Muscle layer of colon (tissue), 2 donors: ENCODE measurements around the gene ROBO1.

ENCODE experiments used
- H3K27ac ChIP-seq: one replicate; pipeline ENCODE4 v1.7.0; 2013; ENCODE audit warnings: low read depth, mild to moderate bottlenecking, low read length, moderate library complexity
- H3K27me3 ChIP-seq, 2 donors: one replicate each; pipeline ENCODE4 v1.7.0; 2013; ENCODE audit warnings: low read length in 2 of 2, mild to moderate bottlenecking in 2 of 2; ENCODE audit not compliant: insufficient read depth in 2 of 2, control insufficient read depth in 1 of 2
- H3K36me3 ChIP-seq: one replicate; pipeline ENCODE4 v1.7.0; 2013; ENCODE audit warnings: mild to moderate bottlenecking, low read length; ENCODE audit not compliant: insufficient read depth
- H3K4me1 ChIP-seq: one replicate; pipeline ENCODE4 v1.7.0; 2013; ENCODE audit warnings: mild to moderate bottlenecking, low read length; ENCODE audit not compliant: insufficient read depth
- H3K4me3 ChIP-seq, 2 donors: one replicate each; pipeline ENCODE4 v1.7.0; 2013; ENCODE audit warnings: low read length in 2 of 2, low read depth in 1 of 2, mild to moderate bottlenecking in 1 of 2, moderate library complexity in 1 of 2
- H3K9ac ChIP-seq: one replicate; pipeline ENCODE4 v1.7.0; 2013; ENCODE audit warnings: low read length
- H3K9me3 ChIP-seq: one replicate; pipeline ENCODE4 v1.7.0; 2013; ENCODE audit warnings: mild to moderate bottlenecking, low read length
- donor health status: abdominal sarcoma.
- donor health status: Adenocarcinoma of cecum.

The ROBO1 gene

DNA sequence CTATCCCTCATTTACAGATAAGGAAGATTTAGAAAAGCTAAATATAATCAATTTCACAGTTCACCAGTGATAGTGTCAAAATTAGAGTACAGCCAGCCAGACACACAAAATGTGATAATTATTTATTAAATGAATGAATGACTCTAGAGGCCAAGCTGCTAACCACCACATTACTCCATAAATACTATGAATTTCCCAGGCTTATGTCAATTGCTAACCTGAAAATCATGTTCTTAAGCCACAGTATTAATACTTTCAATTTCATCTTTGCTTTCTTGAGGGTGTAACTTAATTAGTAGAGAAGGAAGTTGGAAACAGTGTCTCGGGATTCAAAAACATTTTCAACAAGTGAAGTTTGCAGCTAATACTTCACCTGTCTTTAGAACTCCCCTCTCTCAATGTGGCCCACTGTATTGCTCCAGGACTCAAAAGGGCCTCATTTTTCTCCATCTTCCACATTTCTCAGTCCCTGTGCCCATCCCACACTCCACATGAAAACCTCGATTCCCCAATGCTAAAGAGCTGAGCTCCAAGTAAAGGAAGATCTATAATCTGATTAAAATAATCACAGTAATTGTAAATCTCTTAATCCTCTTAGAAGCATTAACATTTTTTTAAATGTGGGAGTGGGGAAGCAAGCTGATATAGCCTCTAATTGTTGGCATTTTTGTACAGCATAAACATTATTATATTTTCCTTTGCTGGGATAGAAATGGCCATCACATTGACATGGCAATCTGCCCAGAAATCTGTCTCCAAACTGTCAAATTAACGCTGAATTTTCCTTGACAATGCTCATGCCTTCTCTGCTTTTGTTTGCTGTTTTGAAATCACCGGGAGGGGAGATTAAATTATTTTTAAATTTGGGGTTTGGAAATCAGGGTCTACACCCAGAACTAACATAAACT lies 765.1 kb downstream of the ROBO1 start:
- Histone ChIP-seq H3K4me1 (no peaks in the 10 kb centered on the region), H3K9me3 (no peaks in the 10 kb centered on the region), H3K27ac (no peak overlapping the region), H3K4me3 (no peak overlapping the region), H3K9ac (no peak overlapping the region), H3K27me3 (no peaks in the 10 kb centered on the region), H3K36me3 (no peaks in the 10 kb centered on the region)

DNA sequence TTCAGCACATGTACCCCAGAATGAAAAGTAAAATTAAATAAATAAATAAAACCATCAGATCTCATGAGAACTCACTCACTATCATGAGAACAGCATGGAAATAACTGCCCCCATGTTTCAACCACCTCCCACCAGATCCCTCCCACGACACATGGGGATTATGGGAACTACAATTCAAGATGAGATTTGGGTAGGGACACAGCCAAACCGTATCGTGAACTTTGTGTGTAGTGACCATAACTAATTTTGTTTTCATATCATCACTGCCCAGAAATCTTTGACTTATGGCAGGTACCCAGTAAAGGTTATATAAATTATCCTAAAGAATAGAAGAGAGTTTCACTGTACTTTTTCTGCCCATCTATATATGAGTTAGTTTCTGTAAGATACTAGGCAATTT lies 766.5 kb downstream of the ROBO1 start:
- Histone ChIP-seq H3K9me3 (no peaks in the 10 kb centered on the region), H3K27me3 (no peaks in the 10 kb centered on the region), H3K9ac (no peak overlapping the region), H3K27ac (no peak overlapping the region), H3K36me3 (no peaks in the 10 kb centered on the region), H3K4me1 (no peaks in the 10 kb centered on the region), H3K4me3 (no peak overlapping the region)

DNA sequence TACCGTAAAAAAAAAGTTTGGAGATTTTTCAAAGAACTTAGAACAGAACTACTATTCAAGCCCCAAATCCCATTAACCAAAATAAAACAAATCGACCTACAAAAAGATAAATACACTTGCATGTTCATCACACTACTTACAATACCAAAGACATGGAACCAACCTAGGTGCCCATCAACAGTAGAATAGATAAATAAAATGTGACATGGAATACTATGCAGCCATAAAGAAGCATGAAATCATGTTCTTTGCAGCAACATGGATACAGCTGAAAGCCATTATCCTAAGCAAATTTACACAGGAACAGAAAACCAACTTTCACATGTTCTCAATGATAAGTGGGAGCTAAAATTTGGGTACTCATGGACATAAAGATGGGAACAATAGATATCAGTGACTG lies 768.7 kb downstream of the ROBO1 start:
- Histone ChIP-seq H3K4me1 (peaks cover 3% of the 10 kb centered on the region), H3K4me3 (no peak overlapping the region), H3K9me3 (no peaks in the 10 kb centered on the region), H3K27me3 (no peaks in the 10 kb centered on the region), H3K27ac (no peak overlapping the region), H3K9ac (no peak overlapping the region), H3K36me3 (no peaks in the 10 kb centered on the region)

DNA sequence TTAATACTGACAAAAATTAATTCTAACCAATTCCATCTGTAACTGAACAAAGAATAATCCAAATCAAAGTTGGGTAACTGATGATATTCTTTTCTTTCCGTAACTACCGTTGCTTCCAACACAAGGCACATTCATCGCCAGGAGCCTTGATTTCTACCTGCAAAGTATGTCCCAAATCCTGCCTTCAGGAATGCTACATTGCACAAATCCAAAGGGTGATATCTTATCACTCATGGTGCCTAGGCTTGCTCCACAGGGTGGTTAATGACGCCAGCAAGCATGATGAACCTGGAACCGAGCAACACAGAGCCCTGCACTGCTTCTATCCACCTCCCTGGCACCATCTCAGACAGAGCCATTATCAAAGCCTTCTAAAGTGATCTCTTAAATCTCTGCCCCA lies 772.7 kb downstream of the ROBO1 start:
- no peak overlapping the region for H3K9ac ChIP-seq
- peaks cover 6% of the 10 kb centered on the region for H3K9me3 ChIP-seq
- H3K27me3 ChIP-seq = no peaks in the 10 kb centered on the region
- no peaks in the 10 kb centered on the region for H3K36me3 ChIP-seq
- H3K4me3 ChIP-seq = no peak overlapping the region
- H3K27ac ChIP-seq = no peak overlapping the region
- peaks cover 3% of the 10 kb centered on the region for H3K4me1 ChIP-seq

DNA sequence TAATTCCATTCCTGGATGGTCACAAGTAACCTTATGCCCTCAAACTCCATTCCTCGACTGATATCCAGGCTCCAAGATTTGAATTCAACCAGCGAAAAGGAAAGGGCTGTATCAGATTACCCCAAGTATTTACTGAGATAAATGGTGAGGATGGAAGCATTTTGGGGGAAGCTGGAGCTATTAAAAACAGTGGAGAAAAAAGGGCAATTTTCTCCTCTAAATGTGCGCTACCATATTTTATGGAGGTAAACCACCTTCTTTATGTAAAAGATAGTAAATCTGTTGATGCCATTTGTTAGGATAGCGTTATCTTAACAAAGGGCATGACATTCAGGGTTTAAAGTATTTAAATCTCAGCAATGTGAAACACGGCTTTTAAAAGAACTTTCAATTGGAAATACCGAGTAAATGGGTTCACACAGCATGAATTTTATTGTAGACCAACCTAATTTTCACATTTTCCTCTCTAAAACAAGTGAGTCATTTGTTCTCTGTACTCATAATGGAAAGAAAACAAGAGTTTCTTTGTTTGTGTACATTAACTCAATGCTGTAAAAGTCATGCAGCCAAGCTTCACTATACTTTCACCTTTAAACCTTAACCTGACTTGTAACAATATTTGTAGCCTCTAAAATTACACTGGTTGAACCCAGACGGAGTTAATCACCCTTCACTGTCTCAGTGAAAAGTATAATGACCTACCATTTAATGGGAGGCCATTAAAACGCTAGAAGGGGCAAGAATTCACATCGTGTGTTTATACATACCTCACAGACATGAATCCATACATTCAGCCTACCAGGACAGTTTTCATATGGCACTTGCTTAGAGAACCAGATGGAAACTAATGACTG lies 773.4 kb downstream of the ROBO1 start:
- Histone ChIP-seq H3K36me3 (no peaks in the 10 kb centered on the region), H3K27ac (no peak overlapping the region), H3K4me1 (peaks cover 3% of the 10 kb centered on the region), H3K9me3 (peaks cover 6% of the 10 kb centered on the region), H3K9ac (no peak overlapping the region), H3K27me3 (no peaks in the 10 kb centered on the region), H3K4me3 (no peak overlapping the region)

DNA sequence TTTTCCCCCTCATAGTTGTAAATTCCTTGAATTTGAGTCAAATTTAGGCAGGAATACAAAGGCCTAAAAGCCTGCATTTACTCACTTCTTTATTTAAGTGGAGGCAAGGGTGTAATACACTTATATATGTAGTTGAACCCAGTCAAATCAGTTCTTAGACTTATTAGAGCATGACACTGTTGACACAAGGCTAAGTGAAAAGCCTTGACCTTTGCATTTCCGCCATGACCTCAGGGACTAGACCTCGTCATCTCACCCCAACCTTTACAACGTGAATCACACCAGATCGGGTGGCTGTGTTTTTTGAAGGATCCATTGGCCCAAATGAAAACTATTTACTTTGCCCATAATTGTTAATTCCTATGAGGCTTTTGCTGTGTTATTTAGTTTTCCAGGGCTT lies 774.4 kb downstream of the ROBO1 start:
- Histone ChIP-seq H3K4me3 (no peak overlapping the region), H3K9ac (no peak overlapping the region), H3K27ac (no peak overlapping the region)

DNA sequence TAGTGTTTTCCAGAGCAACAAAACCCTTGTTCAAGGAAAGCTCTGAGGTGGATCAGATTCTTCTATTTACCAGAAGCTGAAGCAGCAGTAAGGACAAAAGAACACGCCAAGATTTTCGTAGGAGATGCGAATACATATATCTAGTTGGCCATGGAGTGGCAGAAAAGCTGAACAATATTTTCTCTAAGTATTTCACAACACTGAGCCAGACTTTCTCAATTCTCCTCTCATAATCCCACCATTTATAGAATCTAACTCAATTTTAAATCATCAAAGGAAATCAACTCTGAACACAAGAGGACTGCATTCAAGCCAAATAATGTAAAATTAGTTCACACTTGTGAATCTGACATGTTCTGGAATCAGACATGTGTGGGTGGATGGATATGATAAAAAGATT lies 775.0 kb downstream of the ROBO1 start:
- no peak overlapping the region for H3K4me3 ChIP-seq
- peaks cover 3% of the 10 kb centered on the region for H3K4me1 ChIP-seq
- H3K27ac ChIP-seq = no peak overlapping the region
- H3K36me3 ChIP-seq = no peaks in the 10 kb centered on the region
- peaks cover 6% of the 10 kb centered on the region for H3K9me3 ChIP-seq
- H3K9ac ChIP-seq = no peak overlapping the region
- H3K27me3 ChIP-seq = no peaks in the 10 kb centered on the region

More for the DNA sequence above, 774.4 kb downstream of the ROBO1 start:
- peaks cover 6% of the 10 kb centered on the region for H3K9me3 ChIP-seq
- peaks cover 3% of the 10 kb centered on the region for H3K4me1 ChIP-seq
- no peaks in the 10 kb centered on the region for H3K36me3 ChIP-seq
- no peaks in the 10 kb centered on the region for H3K27me3 ChIP-seq

DNA sequence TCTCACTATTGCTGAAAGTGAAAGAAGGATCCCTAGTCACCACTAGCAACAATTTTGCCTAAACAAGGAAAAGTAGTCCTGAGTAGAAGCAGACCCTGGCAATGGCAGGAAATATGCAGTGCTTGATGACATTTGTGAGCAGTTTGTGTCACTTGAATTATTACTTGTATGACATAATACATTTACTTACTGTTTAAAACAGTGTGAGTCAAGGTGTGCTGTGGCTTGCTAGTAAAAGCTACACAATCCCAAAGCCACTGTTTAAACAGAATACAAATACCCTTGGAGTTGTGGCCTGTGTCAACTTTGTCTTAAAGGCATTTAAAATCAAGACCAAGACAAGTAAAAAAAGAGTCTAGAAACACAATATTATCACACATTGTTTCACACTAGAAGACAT lies 775.4 kb downstream of the ROBO1 start:
- no peak overlapping the region for H3K4me3 ChIP-seq
- no peaks in the 10 kb centered on the region for H3K27me3 ChIP-seq
- H3K27ac ChIP-seq = no peak overlapping the region

DNA sequence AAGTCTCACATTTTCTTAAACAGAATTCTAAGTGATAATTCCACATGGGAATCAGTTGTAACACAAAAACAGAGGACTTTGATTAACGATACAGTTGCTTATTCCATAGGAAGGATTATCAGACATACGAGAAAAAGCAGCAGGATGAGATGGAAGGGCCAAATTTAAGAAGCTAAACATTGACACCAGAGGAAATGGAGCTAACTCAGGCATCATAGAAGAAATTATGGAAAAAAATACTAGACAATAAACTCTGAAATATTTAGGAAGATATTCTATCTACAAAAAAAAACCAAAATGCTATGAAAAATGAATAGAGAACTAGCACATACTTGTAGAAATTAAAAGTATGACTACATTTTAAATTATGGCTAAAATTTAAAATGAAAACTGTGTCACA lies 776.1 kb downstream of the ROBO1 start:
- H3K4me1 ChIP-seq = peaks cover 3% of the 10 kb centered on the region
- H3K9me3 ChIP-seq = peaks cover 6% of the 10 kb centered on the region
- no peaks in the 10 kb centered on the region for H3K36me3 ChIP-seq
- no peak overlapping the region for H3K4me3 ChIP-seq
- H3K27me3 ChIP-seq = no peaks in the 10 kb centered on the region
- no peak overlapping the region for H3K9ac ChIP-seq
- no peak overlapping the region for H3K27ac ChIP-seq

More for the DNA sequence above, 775.4 kb downstream of the ROBO1 start:
- no peaks in the 10 kb centered on the region for H3K36me3 ChIP-seq
- H3K9me3 ChIP-seq = peaks cover 6% of the 10 kb centered on the region
- peaks cover 3% of the 10 kb centered on the region for H3K4me1 ChIP-seq
- no peak overlapping the region for H3K9ac ChIP-seq

DNA sequence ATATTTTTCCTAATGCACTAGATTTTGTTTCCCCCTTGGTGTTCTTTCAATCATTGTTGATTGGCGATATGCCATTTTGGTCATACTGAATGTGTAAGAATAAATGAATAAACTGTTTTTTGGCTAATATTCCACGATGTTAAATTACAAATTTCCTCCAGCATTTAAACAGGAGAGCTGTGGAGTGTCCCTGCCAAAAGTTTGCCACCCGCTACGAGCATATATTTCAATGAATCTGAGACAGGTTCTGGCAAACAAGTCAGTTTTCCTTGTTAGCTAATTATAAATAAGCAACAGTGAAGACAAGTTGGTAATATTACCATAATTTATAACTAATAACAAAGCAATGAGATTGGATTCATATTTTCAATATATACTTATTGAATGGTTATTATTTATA lies 777.6 kb downstream of the ROBO1 start:
- Histone ChIP-seq H3K4me3 (no peak overlapping the region), H3K9ac (no peak overlapping the region), H3K27ac (no peak overlapping the region), H3K4me1 (peaks cover 7% of the 10 kb centered on the region), H3K36me3 (no peaks in the 10 kb centered on the region), H3K9me3 (peaks cover 6% of the 10 kb centered on the region), H3K27me3 (no peaks in the 10 kb centered on the region)

DNA sequence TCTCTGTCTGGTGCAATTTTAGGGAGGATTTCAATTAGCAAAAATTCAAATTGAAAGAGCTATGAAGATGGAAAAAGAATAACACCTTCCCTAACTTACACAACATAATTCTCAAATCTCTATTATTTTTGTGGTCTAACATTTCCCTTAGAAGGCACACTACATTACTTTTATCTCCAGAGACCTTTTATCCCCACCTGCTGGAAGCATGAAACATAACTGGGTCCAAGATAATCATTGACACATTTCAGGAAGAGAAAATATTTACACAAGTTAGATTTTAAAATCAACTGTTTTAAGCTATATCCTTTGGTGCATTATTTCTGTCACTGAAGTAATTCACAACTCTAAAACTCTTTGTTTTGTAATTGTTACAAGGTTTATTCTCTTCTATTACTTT lies 779.5 kb downstream of the ROBO1 start:
- Histone ChIP-seq H3K9ac (no peak overlapping the region), H3K27ac (no peak overlapping the region), H3K4me3 (no peak overlapping the region), H3K4me1 (peaks cover 4% of the 10 kb centered on the region), H3K36me3 (no peaks in the 10 kb centered on the region), H3K27me3 (no peaks in the 10 kb centered on the region), H3K9me3 (peaks cover 6% of the 10 kb centered on the region)
